Stomach (tissue), 9 donors: ENCODE results near the gene LRIT2. TPM values are rescaled to one million over a fixed set of nuclear protein-coding genes. Genes with fewer than 3 reads are reported as not detected.
A peak's percentile ranks its signal among the peaks of the same experiment; 100 is the strongest.

Source experiments
- DNase-seq, 2 donors: peaks; one replicate each; pipeline versions ENCODE4 v3.0.0 to v3.0.0-alpha.2; 2013 to 2019
- H3K27ac ChIP-seq, 5 donors: fragments of 200-600 bp in 4 of 5; sonication (generic) in 4 of 5; one replicate each; pipeline ENCODE4 v1.5.1; 2013 to 2019; ENCODE audit warnings: mild to moderate bottlenecking in 1 of 5, moderate library complexity in 1 of 5
- H3K27me3 ChIP-seq, 3 donors: fragments of 200-600 bp; sonication (generic); one replicate each; pipeline ENCODE4 v1.5.1; 2017 to 2019; ENCODE audit warnings: mixed run types in 1 of 3
- H3K36me3 ChIP-seq, 4 donors: fragments of 200-600 bp; sonication (generic); 1 replicate in 3 of 4; 2 replicates in 1 of 4; pipeline ENCODE4 v1.5.1; 2016 to 2019
- H3K4me1 ChIP-seq, 4 donors: fragments of 200-600 bp; sonication (generic); one replicate each; pipeline ENCODE4 v1.5.1; 2016 to 2019
- H3K4me3 ChIP-seq, 4 donors: fragments of 200-600 bp; sonication (generic) in 3 of 4; one replicate each; pipeline ENCODE4 v1.5.1; 2016 to 2019; ENCODE audit warnings: mild to moderate bottlenecking in 1 of 4
- H3K9me3 ChIP-seq, 4 donors: fragments of 200-600 bp; sonication (generic); one replicate each; pipeline ENCODE4 v1.5.1; 2016 to 2019
- CTCF ChIP-seq, 7 experiments: fragments of 450-650 bp in 4 of 7; fragments of 200-600 bp in 3 of 7; sonication (generic) in 3 of 7; IDR thresholded peaks; one replicate each; pipeline ENCODE4 v1.5.1; 2016 to 2019; ENCODE audit warnings: antibody characterized with exemption in 7 of 7, control low read depth in 2 of 7, mild to moderate bottlenecking in 1 of 7
- EP300 ChIP-seq: sonication (generic); formaldehyde crosslinking; IDR thresholded peaks from one replicate; pipeline ENCODE4 v1.6.1; 2017; ENCODE audit warnings: antibody characterized with exemption
- POLR2A ChIP-seq, 4 donors: fragments of 450-650 bp; IDR thresholded peaks; one replicate each; pipeline ENCODE4 v1.6.1; 2016; ENCODE audit warnings: antibody characterized with exemption in 4 of 4, control low read depth in 2 of 4, mild to moderate bottlenecking in 1 of 4, moderate library complexity in 1 of 4
- POLR2AphosphoS5 ChIP-seq, 3 donors: sonication (generic); formaldehyde crosslinking; IDR thresholded peaks; one replicate each; pipeline ENCODE4 v1.6.1; 2016; ENCODE audit warnings: antibody characterized with exemption in 3 of 3
- WGBS, 5 donors: extraction: QIAGEN DNeasy Blood & Tissue Kit in 3 of 5; methylation state at CpG; one replicate each; pipeline versions ENCODE4 v1.1.5 to v1.1.7; 2013 to 2018; 5-methylcytosine and 5-hydroxymethylcytosine counted together
- intact Hi-C: fragments of 100-400 bp; cut with DNase I; formaldehyde crosslinking; loops from one replicate; pipeline ENCODE4 v1.15.1; 2023; ENCODE audit warnings: low total_unique reads
- polyA plus RNA-seq, 3 donors: library from polyadenylated mRNA; stranded (reverse); fragments of 200-250 nt; gene quantifications; one replicate each; pipeline ENCODE4 v1.2.3, GENCODE V29; 2013
- total RNA-seq, 5 donors: library from RNA; depleted of rRNA; stranded (reverse); fragments of >200 nt; gene quantifications; one replicate each; pipeline versions ENCODE4 v1.1.0 to v1.2.3, GENCODE V29; 2014 to 2016
- donor health status: healthy with polysubstance abuse.
- donor health status: Bipolar disorder and iron deficiency.
- donor health status: healthy.

Gene LRIT2
- total and polyA plus RNA-seq, 8 donors = not detected

- no peaks in the 10 kb centered on the region for H3K9me3 ChIP-seq
- H3K36me3 ChIP-seq = no peaks in the 10 kb centered on the region
- H3K27me3 ChIP-seq = peaks cover 0 to 50% (median 0%) of the 10 kb centered on the region in 3 donors
- H3K27ac ChIP-seq = no peak overlapping the region
- no peaks in the 10 kb centered on the region for H3K4me1 ChIP-seq
- no peak overlapping the region for H3K4me3 ChIP-seq
- DNase-seq = peak; percentile 36 to 63
- 33 to 39% (median 36%) methylated on average over 8 of the region's 8 CpGs for WGBS, 5 donors
- intact Hi-C loops = no loop called here
- TF ChIP-seq EP300 (no peak), CTCF (IDR thresholded peaks at IDR 0.05) (peak in 4 of 7 experiments; percentile 20 to 56 (median 50))
Observed at GRCh38 chr10:84205049-84205852, 20.1 kb downstream of the LRIT2 start.

- Histone ChIP-seq H3K27ac (no peak overlapping the region), H3K4me3 (no peak overlapping the region), H3K4me1 (no peaks in the 10 kb centered on the region), H3K27me3 (peaks cover 0 to 50% (median 0%) of the 10 kb centered on the region in 3 donors), H3K9me3 (no peaks in the 10 kb centered on the region), H3K36me3 (no peaks in the 10 kb centered on the region)
- no peak for TF ChIP-seq CTCF (IDR thresholded peaks at IDR 0.05)
- no peak for TF ChIP-seq POLR2AphosphoS5 (IDR thresholded peaks at IDR 0.05)
- TF ChIP-seq EP300 = no peak
- TF ChIP-seq POLR2A (IDR thresholded peaks at IDR 0.05) = no peak
- intact Hi-C loops = no loop called here
- DNase-seq = no peak
- WGBS, 5 donors = 88 to 95% (median 91%) methylated on average over 4 of the region's 4 CpGs
Observed at GRCh38 chr10:84204610-84205009, 20.7 kb downstream of the LRIT2 start.

GRCh38 chr10:84204122-84204521 lies 21.2 kb downstream of the LRIT2 start:
- intact Hi-C loops = no loop called here
- WGBS, 5 donors = 67 to 93% (median 86%) methylated on average over 3 to 4 of the region's 4 CpGs
- no peaks in the 10 kb centered on the region for H3K9me3 ChIP-seq

GRCh38 chr10:84202349-84202748 lies 23.0 kb downstream of the LRIT2 start:
- H3K4me1 ChIP-seq = peaks cover 0 to 3% (median 0%) of the 10 kb centered on the region in 4 donors
- 80 to 93% (median 92%) methylated on average over 5 of the region's 5 CpGs for WGBS, 5 donors
- TF ChIP-seq CTCF (IDR thresholded peaks at IDR 0.05) = no peak
- TF ChIP-seq EP300 = no peak
- TF ChIP-seq POLR2A (IDR thresholded peaks at IDR 0.05) = no peak
- TF ChIP-seq POLR2AphosphoS5 (IDR thresholded peaks at IDR 0.05) = no peak
- peaks cover 0 to 43% (median 6%) of the 10 kb centered on the region in 3 donors for H3K27me3 ChIP-seq
- no peaks in the 10 kb centered on the region for H3K36me3 ChIP-seq
- intact Hi-C loops = no loop called here
- H3K9me3 ChIP-seq = no peaks in the 10 kb centered on the region
- H3K4me3 ChIP-seq = no peak overlapping the region
- DNase-seq = no peak
- H3K27ac ChIP-seq = no peak overlapping the region

More at GRCh38 chr10:84204122-84204521, 21.2 kb downstream of the LRIT2 start:
- Histone ChIP-seq H3K27ac (no peak overlapping the region), H3K4me1 (no peaks in the 10 kb centered on the region), H3K4me3 (no peak overlapping the region), H3K36me3 (no peaks in the 10 kb centered on the region), H3K27me3 (peaks cover 0 to 50% (median 0%) of the 10 kb centered on the region in 3 donors)
- no peak for TF ChIP-seq POLR2AphosphoS5 (IDR thresholded peaks at IDR 0.05)
- no peak for TF ChIP-seq POLR2A (IDR thresholded peaks at IDR 0.05)
- TF ChIP-seq CTCF (IDR thresholded peaks at IDR 0.05) = no peak
- TF ChIP-seq EP300 = no peak
- no peak for DNase-seq
